NCI-H69 (cell line): ENCODE measurements around the gene TM9SF2.
A peak's percentile ranks its signal among the peaks of the same experiment; 100 is the strongest.

Experiments used
- DNase-seq: peaks from one replicate; lab custom pipeline; 2025; lab: John Stamatoyannopoulos, UW

Gene TM9SF2

GRCh38 chr13:99577934-99578917 lies 77.0 kb downstream of the TM9SF2 start:
- DNase-seq = peak; percentile 25

- no peak for DNase-seq
These were observed 79.4 kb downstream of the TM9SF2 start for GRCh38 chr13:99580500-99581268.

GRCh38 chr13:99582511-99582910 lies 81.2 kb downstream of the TM9SF2 start:
- no peak for DNase-seq

GRCh38 chr13:99585609-99586008 lies 84.3 kb downstream of the TM9SF2 start:
- no peak for DNase-seq

- no peak for DNase-seq
These were observed 85.7 kb downstream of the TM9SF2 start for GRCh38 chr13:99587021-99587420.

- DNase-seq = no peak
These were observed 86.8 kb downstream of the TM9SF2 start for GRCh38 chr13:99587893-99588606.

- no peak for DNase-seq
These were observed 88.3 kb downstream of the TM9SF2 start for GRCh38 chr13:99589575-99589974.

- no peak for DNase-seq
These were observed 89.3 kb downstream of the TM9SF2 start for GRCh38 chr13:99590519-99591011.

- DNase-seq = no peak
These were observed 94.9 kb downstream of the TM9SF2 start for GRCh38 chr13:99596180-99596579.

- peak; percentile 46 for DNase-seq
These were observed 99.0 kb downstream of the TM9SF2 start for GRCh38 chr13:99600318-99600717.

GRCh38 chr13:99601535-99601934 lies 100.3 kb downstream of the TM9SF2 start:
- no peak for DNase-seq

- DNase-seq = no peak
These were observed 103.4 kb downstream of the TM9SF2 start for GRCh38 chr13:99604636-99605035.

- peak; percentile 86 for DNase-seq
These were observed 104.4 kb downstream of the TM9SF2 start for GRCh38 chr13:99605420-99606323.

GRCh38 chr13:99606324-99607066 lies 105.2 kb downstream of the TM9SF2 start, which contains the start of gene CLYBL:
Gene CLYBL, plus strand, starts transcription at chr13:99606690.
- DNase-seq = peak; percentile 95

- DNase-seq = no peak
These were observed 107.1 kb downstream of the TM9SF2 start for GRCh38 chr13:99608345-99608744.

- DNase-seq = peak; percentile 75
These were observed 109.5 kb downstream of the TM9SF2 start for GRCh38 chr13:99610702-99611289.
